Epidermal melanocyte (primary cell): ENCODE measurements around the gene ATXN1.
"Not testable (repeated sequence)": the region's sequence is repeated elsewhere in the genome, so short reads cannot be mapped to it uniquely, and the experiment has no call there.

Experiments
- DNase-seq: peaks from one replicate; pipeline ENCODE4 v3.0.0; 2011; ENCODE audit warnings: low spot score; ENCODE audit not compliant: insufficient read length

The ATXN1 gene

DNA sequence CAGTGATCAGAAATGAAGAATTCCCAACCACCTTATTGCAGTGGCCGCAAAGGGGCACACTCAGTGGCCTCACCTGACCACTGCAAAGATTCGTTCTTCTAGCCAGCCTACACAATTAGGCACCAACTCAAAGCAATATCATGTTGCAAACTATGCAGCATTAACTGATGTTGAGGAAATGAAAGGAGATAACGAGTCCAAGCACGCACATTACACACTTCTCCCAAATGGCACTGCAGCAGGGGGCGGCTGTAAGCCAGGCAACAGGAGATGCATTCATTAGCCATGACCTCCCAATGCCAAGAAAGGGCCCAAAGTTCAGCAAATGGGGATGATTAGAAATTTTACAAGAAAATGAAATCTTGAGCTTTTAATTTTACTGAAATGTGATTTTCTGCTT, 39.3 kb downstream of the ATXN1 start:
- DNase-seq, result no peak

DNA sequence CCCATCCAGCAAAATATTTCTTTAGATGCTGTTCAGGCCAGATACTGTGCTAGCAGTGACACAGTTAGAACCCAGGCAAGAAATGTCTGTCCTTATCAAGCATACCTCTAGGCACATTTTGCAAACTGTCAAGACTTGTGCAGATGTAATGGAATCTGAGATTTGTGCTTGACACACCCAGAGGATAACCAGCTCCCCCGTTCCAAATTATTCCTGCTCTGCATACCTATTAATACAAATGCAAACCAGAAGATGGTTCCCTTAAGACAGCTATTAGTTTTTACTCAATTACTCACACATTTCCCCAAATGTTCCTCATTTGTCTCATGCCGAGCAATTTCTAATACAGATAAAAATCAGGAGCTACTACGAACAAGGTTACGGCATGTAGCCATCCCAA, 40.4 kb downstream of the ATXN1 start:
- no peak for DNase-seq

DNA sequence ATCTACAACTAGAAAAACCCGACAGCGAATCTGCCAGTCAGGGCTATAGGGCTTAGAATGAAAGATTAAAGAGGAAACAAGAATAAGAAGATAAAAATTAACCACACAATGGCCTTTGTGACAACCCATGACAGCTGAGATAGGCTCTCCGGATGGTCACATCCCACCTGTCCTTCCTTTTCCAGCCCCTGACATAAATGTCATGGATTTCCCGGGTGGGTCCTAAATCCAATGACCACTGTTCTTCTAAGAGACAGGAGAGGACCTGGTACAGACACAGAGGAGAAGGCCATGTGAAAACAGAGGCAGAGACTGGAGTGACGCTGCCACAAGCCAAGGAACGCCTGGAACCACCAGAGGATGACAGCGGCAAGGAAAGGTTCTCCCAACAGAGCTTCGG, 41.8 kb downstream of the ATXN1 start:
- no peak for DNase-seq

DNA sequence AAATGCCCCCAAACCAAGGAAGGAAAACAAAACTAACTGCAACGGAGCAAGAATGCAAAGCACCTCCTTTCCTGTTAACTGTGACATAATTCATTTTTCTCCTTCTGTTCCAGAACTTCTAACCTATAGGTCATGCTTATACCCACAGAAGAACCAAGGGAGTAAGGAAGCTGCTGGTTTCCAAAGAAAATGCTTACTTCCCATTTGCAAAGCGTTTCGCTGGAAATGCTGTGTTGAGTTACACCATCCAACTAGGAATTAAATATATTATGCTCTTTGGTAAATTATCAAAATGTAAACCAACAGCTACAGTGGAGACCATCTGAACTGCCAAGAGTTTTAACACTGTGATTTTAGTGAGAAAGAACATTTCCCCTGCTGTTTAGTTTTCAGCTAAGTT, 42.9 kb downstream of the ATXN1 start:
- no peak for DNase-seq

- DNase-seq, result no peak
Observed at GRCh38 chr6:16717275-16717942, 43.9 kb downstream of the ATXN1 start.

GRCh38 chr6:16716321-16716858, 44.9 kb downstream of the ATXN1 start:
- no peak for DNase-seq

DNA sequence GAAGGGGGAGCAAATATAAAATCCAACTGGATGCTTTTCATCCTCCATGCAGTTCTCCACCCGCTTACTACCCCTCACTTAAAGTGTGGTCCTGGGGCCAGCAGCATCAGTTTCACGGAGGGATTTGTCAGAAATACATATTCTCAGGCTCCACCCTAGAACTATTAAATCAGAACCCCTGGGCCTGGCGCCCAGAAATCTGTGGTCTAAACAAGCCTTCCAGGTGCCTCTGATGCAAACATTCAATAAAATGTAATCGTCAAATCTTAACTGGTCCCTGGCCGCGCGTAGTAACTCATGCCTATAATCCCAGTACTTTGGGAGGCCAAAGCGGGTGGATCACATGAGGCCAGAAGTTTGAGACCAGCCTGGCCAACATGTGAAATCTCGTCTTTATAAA, 47.7 kb downstream of the ATXN1 start:
- DNase-seq, result no peak

DNA sequence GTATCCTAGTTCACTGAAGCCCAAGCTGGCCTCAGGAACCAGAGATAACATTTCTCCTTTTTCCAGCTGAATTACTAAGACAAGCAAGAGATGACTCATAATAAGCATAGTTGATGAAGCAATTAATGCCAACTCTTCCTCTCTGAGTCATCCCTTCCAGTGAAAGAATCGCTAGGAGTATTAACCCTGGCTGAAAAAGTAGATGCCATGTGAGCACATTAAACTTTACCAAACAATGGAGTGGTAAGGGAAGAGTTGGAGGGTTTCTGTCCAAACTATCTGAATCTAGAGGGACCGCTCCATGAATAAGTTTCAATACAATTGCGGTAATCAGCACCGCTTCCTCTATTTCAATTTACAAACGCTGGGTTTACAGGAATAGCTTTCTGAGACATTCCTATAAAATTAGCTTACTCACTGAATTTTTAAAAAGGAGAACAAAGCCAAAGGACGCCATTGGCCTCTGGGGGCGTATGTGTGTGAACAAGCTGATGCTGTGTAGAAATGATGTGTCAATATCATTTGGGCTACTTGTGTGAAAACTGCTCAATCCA, 48.3 kb downstream of the ATXN1 start:
- DNase-seq, result no peak

DNA sequence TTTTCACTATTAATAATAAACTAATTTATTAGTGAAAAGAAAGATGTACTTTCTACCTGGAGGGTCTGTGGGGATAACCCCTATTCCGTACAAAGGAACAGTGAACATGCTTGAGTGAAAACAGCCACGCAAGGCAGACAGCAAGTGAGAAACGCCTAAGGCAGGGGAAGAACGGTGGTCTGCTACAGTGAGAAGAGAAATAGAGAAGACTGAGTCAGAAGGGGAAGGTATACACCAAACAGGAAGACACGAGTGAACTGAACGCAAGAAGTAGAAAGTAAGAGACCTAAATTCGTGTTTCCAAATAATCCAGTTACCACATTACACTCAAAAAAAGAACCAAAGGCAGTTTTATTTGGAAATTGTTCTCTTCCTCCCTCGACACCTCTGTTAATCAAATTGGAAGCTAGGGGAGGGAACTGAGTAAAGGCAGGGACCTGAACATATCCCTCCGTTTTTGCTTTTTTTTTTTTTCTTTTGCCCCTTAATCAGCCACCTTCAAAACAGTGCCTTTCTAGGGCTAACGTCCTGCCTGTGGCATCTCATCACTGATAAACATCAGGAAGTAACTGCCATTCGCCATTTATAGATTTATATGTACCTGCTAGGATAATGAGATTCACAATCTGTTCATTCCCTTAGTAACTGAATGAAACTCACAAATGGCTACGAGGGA, 48.9 kb downstream of the ATXN1 start:
- DNase-seq, result no peak

DNA sequence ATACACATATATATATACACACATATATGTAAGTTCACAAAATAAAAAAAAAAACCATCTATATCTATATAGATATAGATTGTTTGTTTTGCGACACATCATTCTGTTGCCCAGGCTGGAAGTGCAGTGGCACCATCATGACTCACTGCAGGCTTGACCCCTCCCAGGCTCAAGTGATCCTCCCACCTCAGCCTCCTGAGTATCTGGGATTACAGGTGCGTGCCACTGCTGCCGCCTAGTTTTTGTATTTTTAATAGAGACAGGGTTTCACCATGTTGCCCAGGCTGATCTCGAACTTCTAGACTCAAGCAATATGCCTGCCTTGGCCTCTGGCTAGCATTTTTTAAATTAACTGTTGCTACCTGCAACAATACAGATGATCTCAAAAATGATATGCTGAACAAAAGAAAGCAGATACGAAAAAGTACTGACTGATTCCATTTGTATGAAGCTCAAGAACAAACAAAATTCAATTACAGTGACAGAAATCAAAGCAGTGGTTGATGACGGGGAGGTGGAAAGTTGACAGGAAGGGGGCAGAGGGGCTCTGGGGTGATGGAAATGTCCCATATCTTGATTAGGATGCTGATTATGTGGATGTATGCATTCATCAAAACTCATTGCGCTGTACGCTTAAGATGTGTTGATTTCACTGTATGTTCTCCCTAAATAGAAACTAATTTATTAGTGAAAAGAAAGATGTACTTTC, 49.6 kb downstream of the ATXN1 start:
- no peak for DNase-seq

DNA sequence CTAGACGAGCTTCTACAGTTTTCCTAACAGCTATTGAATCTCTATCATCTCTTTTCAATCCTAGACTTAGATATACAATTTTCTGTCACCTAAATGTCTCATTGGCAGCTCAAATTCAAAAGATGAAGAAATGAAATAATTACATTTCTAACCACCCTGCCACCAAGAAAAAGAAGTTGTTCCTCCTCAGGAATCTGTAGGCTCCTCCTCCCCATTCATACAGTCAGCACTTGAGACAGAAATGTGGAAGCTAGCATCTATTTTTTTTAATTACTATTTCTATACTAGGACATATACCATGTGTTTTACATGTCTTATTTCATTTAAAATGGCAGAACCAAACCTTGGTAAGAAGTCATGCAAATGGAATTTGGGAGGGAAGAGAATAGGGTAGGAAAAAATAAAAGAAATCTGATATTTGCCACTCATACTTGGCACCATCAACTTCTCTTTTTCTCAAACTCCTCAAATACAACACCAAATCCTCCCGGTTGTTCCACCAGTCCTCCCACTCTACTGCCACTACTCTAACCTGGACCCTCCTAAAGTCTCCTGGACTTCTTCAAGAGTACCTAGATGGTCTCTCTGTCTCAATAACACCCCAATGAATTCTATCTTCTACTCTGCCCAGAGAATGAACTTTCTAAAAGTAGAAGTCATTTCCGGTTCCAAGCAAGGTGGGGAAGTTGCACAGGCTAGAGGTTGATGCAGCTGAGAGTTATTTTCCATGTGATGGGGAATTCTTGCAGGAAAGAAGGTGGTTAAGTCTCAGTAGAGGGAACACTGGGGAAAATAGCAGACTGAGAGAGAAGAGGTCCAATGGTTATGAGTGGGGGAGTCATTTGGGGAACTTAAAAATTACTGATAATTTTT, 54.1 kb downstream of the ATXN1 start:
- DNase-seq, result no peak

DNA sequence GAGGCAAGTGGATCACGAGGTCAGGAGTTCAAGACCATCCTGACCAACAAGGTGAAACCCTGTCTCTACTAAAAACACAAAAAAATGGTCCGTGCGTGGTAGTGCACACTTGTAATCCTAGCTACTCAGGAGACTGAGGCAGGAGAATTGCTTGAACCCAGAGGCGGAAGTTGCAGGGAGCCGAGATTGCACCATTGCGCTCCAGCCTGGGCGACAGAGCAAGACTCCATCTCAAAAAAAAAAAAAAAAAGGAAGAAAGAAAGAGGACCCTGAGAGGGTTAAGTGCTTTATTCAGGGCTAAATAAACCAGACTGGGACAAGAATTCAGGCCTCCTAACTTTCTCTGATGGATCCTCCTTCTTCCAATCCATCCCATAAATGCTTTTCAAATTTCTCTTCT, 54.8 kb downstream of the ATXN1 start:
- DNase-seq, result not testable (repeated sequence)

DNA sequence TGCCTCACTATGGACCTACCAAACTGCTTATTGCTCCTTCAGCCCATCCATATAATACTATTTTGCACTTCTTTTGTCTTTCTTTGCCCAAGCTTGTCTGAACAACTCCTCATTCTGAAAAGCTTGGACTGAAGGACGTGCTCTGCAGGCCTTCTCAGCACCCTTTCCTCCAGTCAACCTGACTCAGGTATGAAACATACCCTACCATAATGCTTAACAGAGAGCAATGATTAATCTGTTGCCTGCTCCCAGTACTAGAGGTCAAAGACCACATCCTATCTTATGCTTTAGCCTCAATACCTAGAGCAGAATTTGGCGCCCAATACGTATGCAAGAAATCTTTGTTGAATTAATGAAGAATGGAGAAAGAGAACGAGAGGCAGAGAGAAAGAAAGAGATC, 55.2 kb downstream of the ATXN1 start:
- DNase-seq, result no peak

GRCh38 chr6:16705081-16705993, 55.9 kb downstream of the ATXN1 start:
- no peak for DNase-seq

GRCh38 chr6:16704401-16705045, 56.7 kb downstream of the ATXN1 start:
- no peak for DNase-seq

DNA sequence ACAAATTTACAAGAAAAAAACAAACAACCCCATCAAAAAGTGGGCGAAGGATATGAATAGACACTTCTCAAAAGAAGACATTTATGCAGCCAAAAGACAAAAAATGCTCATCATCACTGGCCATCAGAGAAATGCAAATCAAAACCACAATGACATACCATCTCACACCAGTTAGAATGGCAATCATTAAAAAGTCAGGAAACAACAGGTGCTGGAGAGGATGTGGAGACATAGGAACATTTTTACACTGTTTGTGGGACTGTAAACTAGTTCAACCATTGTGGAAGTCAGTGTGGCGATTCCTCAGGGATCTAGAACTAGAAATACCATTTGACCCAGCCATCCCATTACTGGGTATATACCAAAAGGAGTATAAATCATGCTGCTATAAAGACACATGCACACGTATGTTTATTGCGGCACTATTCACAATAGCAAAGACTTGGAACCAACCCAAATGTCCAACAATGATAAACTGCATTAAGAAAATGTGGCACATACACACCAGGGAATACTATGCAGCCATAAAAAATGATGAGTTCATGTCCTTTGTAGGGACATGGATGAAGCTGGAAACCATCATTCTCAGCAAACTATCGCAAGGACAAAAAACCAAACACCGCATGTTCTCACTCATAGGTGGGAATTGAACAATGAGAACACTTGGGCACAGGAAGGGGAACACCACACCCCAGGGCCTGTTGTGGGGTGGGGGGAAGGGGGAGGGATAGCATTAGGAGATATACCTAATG, 58.5 kb downstream of the ATXN1 start:
- DNase-seq, result not testable (repeated sequence)

DNA sequence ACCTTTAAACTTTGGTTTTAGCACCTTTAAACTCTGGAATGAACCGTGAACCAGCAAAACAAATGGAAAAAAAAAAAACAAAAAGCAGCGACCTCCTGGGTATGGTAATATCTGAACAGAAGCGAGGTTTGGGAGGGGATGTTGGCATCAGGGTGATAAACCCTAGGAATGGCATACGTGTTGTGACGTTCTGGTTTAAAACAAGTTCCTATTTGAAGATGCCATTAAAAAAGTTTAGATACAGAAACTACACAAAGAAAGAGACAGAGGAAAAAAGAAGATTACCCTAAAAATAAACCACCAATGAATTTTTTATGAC, 60.4 kb downstream of the ATXN1 start:
- DNase-seq, result no peak

DNA sequence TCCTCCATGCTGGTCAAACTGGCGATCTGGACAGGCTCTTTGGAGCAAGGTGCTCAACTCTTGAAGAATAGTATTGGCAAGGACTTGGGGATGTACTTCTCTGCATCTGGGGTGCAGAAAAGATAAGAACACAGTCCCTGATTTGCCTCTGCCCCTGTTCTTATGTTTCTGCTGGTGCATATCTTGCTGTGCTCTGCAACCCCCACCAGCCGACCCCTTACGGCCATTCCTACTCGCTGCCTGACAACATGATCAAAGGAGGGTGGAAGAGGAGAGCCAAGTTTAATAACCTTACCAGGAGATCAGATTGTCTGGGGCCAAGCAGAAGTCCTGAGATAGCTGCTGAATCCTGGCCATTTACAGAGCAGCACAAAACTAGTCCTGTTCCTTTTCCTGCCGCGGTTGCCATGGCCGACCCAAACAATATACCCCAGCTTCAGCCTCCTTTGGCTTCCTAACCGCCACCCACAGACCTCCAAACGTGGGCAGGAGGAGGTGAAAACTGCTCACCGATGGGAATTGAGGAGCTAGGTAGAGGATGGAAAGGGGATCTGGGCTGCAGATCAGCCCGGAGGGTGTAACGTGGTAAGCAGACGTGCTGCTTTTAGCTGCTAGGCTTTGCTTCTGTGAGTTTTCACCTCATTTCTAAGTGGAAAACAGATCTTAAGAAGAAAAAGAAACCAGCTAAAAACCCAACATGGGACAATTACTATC, 60.9 kb downstream of the ATXN1 start:
- no peak for DNase-seq
